Lower leg skin (tissue), 3 donors: ENCODE results near the gene UBAC2.

Source experiments
- POLR2A ChIP-seq, 2 donors: fragments of 450-650 bp; IDR thresholded peaks; one replicate each; pipeline ENCODE4 v1.6.1; 2016 to 2017; ENCODE audit warnings: antibody characterized with exemption in 2 of 2, mild to moderate bottlenecking in 1 of 2, moderate library complexity in 1 of 2
- TF ChIP-seq, protein P1 (sequence below), 3 donors: fragments of 450-650 bp; IDR thresholded peaks; one replicate each; pipeline ENCODE4 v1.5.1; 2016; ENCODE audit warnings: antibody characterized with exemption in 3 of 3, mild to moderate bottlenecking in 3 of 3, moderate library complexity in 2 of 3

- TF ChIP-seq, protein P1, sequence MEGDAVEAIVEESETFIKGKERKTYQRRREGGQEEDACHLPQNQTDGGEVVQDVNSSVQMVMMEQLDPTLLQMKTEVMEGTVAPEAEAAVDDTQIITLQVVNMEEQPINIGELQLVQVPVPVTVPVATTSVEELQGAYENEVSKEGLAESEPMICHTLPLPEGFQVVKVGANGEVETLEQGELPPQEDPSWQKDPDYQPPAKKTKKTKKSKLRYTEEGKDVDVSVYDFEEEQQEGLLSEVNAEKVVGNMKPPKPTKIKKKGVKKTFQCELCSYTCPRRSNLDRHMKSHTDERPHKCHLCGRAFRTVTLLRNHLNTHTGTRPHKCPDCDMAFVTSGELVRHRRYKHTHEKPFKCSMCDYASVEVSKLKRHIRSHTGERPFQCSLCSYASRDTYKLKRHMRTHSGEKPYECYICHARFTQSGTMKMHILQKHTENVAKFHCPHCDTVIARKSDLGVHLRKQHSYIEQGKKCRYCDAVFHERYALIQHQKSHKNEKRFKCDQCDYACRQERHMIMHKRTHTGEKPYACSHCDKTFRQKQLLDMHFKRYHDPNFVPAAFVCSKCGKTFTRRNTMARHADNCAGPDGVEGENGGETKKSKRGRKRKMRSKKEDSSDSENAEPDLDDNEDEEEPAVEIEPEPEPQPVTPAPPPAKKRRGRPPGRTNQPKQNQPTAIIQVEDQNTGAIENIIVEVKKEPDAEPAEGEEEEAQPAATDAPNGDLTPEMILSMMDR (IDR thresholded peaks at IDR 0.05), result no peak
- no peak for TF ChIP-seq POLR2A (IDR thresholded peaks at IDR 0.05)
Measured at GRCh38 chr13:99385161-99385560, 184.5 kb downstream of the UBAC2 start.
